ENCODE data around the gene ACTN1. TPM values are rescaled to one million over a fixed set of nuclear protein-coding genes. Genes with fewer than 3 reads are reported as not detected.

ACTN1 gene
- total RNA-seq, 4 donors from 2014 or later = 10.0 to 17.3 (median 14.1) TPM

- Histone ChIP-seq H3K27me3 (no peaks in the 10 kb centered on the region), H3K4me3 (no peak overlapping the region), H3K36me3 (peaks cover 0 to 11% of the 10 kb centered on the region in 2 donors), H3K27ac (no peak overlapping the region), H3K9me3 (no peaks in the 10 kb centered on the region), H3K4me1 (peaks cover 5 to 18% of the 10 kb centered on the region in 2 donors)
- intact Hi-C loops (cut with DNase I; ENCODE audit: low total_unique reads) = no loop called here
- no peak for ATAC-seq
- no peak for TF ChIP-seq POLR2A (IDR thresholded peaks at IDR 0.05)
- in situ Hi-C loops (cut with MboI; ENCODE audit: low sequenced_read_pairs in 4 of 4) = no loop called here
- no peak for DNase-seq
These were observed 90.9 kb downstream of the ACTN1 start for GRCh38 chr14:68888025-68888850.

DNA sequence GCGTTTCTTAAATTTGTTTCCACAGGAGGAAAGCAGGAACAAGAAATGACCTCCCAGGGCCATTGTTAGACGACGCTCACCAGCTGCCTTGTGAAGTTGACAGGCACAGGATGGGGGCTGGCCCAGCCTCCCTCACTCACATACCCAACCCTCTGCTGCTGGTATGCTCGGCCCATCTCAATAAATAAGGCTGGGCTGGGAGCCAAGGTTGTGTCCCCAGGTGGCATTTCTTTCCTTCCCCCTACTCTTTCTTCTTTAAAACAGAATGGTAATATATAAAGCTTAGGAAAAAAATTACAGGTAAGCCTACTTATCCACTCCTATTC lies 93.0 kb downstream of the ACTN1 start:
- in situ Hi-C loops (cut with MboI; ENCODE audit: low sequenced_read_pairs in 4 of 4) = no loop called here
- intact Hi-C loops (cut with DNase I; ENCODE audit: low total_unique reads) = no loop called here
- Histone ChIP-seq H3K4me1 (peaks cover 5 to 18% of the 10 kb centered on the region in 2 donors), H3K27ac (no peak overlapping the region), H3K36me3 (peaks cover 0 to 15% of the 10 kb centered on the region in 2 donors), H3K27me3 (no peaks in the 10 kb centered on the region), H3K9me3 (no peaks in the 10 kb centered on the region), H3K4me3 (no peak overlapping the region)
- DNase-seq (no peak), ATAC-seq (no peak)
- TF ChIP-seq, protein P1, sequence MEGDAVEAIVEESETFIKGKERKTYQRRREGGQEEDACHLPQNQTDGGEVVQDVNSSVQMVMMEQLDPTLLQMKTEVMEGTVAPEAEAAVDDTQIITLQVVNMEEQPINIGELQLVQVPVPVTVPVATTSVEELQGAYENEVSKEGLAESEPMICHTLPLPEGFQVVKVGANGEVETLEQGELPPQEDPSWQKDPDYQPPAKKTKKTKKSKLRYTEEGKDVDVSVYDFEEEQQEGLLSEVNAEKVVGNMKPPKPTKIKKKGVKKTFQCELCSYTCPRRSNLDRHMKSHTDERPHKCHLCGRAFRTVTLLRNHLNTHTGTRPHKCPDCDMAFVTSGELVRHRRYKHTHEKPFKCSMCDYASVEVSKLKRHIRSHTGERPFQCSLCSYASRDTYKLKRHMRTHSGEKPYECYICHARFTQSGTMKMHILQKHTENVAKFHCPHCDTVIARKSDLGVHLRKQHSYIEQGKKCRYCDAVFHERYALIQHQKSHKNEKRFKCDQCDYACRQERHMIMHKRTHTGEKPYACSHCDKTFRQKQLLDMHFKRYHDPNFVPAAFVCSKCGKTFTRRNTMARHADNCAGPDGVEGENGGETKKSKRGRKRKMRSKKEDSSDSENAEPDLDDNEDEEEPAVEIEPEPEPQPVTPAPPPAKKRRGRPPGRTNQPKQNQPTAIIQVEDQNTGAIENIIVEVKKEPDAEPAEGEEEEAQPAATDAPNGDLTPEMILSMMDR (IDR thresholded peaks at IDR 0.05 in 4 of 5, conservative IDR thresholded peaks at IDR 0.05 in 1 of 5) = no peak
- no peak for TF ChIP-seq POLR2A (IDR thresholded peaks at IDR 0.05)

GRCh38 chr14:68885226-68886108 lies 93.6 kb downstream of the ACTN1 start:
- intact Hi-C loops (cut with DNase I; ENCODE audit: low total_unique reads) (no loop called here), in situ Hi-C loops (cut with MboI; ENCODE audit: low sequenced_read_pairs in 4 of 4) (no loop called here)
- Histone ChIP-seq H3K27ac (no peak overlapping the region), H3K9me3 (no peaks in the 10 kb centered on the region), H3K4me3 (no peak overlapping the region), H3K27me3 (no peaks in the 10 kb centered on the region), H3K4me1 (peaks cover 5 to 18% of the 10 kb centered on the region in 2 donors), H3K36me3 (peaks cover 0 to 15% of the 10 kb centered on the region in 2 donors)
- ATAC-seq (no peak), DNase-seq (no peak)
- TF ChIP-seq, protein P1 (IDR thresholded peaks at IDR 0.05 in 4 of 5, conservative IDR thresholded peaks at IDR 0.05 in 1 of 5) = no peak
- TF ChIP-seq POLR2A (IDR thresholded peaks at IDR 0.05) = no peak

DNA sequence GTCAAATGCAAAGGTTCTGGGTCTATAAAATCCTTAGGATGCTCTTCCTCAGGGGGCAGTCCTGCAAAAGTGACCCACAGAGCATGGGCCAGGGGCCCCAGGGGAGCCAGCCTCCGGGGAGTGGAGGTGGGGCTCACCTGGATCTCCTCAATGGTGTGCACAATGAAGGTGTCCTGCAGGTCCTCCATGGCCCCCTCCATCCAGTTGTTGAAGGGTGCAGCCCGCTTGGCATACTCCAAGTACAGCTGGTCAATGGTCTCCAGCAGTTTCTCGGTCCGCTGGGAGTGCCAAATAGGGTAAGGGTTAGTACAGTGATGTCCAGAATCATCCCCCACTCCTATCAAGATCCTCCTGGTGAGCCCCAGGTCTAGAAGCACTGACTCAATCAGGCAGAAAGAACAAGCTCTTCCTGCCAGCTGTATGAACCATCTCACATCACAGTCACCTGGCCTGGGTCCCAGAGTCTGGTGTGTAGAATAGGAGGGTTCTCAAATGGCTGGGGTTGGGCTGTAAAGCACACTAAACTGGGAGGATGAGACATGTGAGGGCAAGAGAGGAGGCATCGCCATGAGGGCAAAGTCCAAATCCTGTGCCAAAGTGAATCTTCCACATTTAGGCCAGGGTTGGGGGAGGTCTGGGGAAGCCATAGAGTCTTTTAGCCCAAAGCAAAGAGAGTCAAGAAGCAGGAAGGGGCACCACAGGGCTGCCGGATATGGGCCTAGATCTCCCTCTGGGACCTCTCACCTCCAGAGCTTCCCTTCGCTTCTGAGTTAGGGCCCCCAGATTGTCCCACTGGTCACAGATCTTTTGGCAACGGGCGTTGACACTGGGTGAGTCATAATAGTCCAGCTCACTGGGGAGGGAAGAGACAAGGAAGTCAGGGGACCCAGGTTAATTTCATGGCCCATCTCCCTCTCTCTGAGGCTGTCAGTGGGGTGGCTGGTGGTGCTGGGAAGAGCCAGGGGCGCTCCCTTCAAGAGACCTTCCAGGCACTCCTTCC lies 94.8 kb downstream of the ACTN1 start:
- Histone ChIP-seq H3K36me3 (peaks cover 0 to 8% of the 10 kb centered on the region in 2 donors), H3K27me3 (no peaks in the 10 kb centered on the region), H3K4me1 (peaks cover 5 to 18% of the 10 kb centered on the region in 2 donors), H3K9me3 (no peaks in the 10 kb centered on the region), H3K4me3 (no peak overlapping the region), H3K27ac (peak overlapping the region in 3 of 4 donors; percentile 56 to 86 (median 58))
- TF ChIP-seq, protein P1 (IDR thresholded peaks at IDR 0.05 in 4 of 5, conservative IDR thresholded peaks at IDR 0.05 in 1 of 5) = no peak
- TF ChIP-seq POLR2A (IDR thresholded peaks at IDR 0.05) = no peak
- in situ Hi-C loops (cut with MboI; ENCODE audit: low sequenced_read_pairs in 4 of 4) (no loop called here), intact Hi-C loops (cut with DNase I; ENCODE audit: low total_unique reads) (no loop called here)
- peak; percentile 98 for ATAC-seq
- DNase-seq = peak; percentile 85 to 88
